ENCODE results near the gene CLDN22.

DNA sequence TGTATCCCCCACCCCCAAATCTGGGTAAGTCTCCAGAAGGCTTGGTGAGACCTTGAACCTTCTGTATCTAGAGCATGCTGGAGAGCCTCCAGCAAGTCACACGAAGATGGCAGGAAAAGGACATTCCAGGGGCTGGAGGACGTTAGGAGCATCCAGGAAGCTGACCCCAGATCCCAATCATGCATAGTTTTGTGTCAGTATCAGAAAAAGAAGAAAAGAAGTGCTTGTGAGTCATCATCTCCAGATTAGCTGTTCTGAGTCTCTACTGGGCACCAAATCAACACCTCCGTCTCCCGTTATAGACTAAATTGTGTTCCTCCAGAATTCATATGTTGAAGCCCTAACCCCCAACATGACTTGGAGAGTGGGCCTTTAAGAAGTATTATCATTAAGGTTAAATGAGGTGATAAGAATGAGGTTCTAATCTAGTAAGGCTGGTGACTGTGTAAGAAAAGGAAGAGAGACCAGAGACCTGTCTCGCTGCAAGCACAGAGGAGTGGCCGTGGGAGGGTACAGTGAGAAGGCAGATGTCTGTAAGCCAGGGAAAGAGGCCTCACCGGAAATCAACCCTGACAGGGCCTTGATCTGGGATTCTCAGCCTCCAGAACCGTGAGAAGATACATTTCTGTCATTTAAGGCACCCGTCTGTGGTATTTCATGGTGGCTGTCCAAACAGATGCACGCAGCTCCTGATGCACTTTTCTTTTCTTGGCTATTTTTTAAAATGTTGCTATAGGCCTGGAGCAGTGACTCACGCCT, 40.3 kb upstream of the CLDN22 start:
- TF ChIP-seq, protein P1, sequence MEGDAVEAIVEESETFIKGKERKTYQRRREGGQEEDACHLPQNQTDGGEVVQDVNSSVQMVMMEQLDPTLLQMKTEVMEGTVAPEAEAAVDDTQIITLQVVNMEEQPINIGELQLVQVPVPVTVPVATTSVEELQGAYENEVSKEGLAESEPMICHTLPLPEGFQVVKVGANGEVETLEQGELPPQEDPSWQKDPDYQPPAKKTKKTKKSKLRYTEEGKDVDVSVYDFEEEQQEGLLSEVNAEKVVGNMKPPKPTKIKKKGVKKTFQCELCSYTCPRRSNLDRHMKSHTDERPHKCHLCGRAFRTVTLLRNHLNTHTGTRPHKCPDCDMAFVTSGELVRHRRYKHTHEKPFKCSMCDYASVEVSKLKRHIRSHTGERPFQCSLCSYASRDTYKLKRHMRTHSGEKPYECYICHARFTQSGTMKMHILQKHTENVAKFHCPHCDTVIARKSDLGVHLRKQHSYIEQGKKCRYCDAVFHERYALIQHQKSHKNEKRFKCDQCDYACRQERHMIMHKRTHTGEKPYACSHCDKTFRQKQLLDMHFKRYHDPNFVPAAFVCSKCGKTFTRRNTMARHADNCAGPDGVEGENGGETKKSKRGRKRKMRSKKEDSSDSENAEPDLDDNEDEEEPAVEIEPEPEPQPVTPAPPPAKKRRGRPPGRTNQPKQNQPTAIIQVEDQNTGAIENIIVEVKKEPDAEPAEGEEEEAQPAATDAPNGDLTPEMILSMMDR (IDR thresholded peaks at IDR 0.05; ENCODE audit: poor library complexity) = no peak
- no peak for TF ChIP-seq EZH2phosphoT487 (IDR thresholded peaks at IDR 0.05; ENCODE audit: low read depth, severe bottlenecking, unreplicated experiment)

All from hepatocyte (in vitro differentiated cells).